Measurements from ENCODE around the gene GCNA. TPM values are rescaled to one million over a fixed set of nuclear protein-coding genes. Genes with fewer than 3 reads are reported as not detected.
"Not testable (repeated sequence)": the region's sequence is repeated elsewhere in the genome, so short reads cannot be mapped to it uniquely, and the experiment has no call there.

GCNA gene
- total RNA-seq, 2 donors from 2014 or later = 1.2 to 1.3 TPM

GRCh38 chrX:71573590-71573989, 4.6 kb upstream of the GCNA start:
- no peaks in the 10 kb centered on the region for H3K9me3 ChIP-seq (ENCODE audit: control insufficient read depth, low read length, poor library complexity, severe bottlenecking)
- ATAC-seq = no peak

GRCh38 chrX:71577682-71578081, 555 bp upstream of the GCNA start:
- ATAC-seq = no peak
- peaks cover 3% of the 10 kb centered on the region for H3K4me1 Mint-ChIP-seq
- no peaks in the 10 kb centered on the region for H3K36me3 Mint-ChIP-seq (ENCODE audit: low read depth)
- H3K9me3 ChIP-seq (ENCODE audit: control insufficient read depth, low read length, poor library complexity, severe bottlenecking) = no peaks in the 10 kb centered on the region
- H3K4me3 Mint-ChIP-seq = no peak overlapping the region
- no peak for DNase-seq
- no peak overlapping the region for H3K27ac Mint-ChIP-seq
- no peaks in the 10 kb centered on the region for H3K27me3 Mint-ChIP-seq

More at GRCh38 chrX:71573590-71573989, 4.6 kb upstream of the GCNA start:
- no peak overlapping the region for H3K27ac Mint-ChIP-seq
- peaks cover 2% of the 10 kb centered on the region for H3K4me1 Mint-ChIP-seq
- H3K36me3 Mint-ChIP-seq (ENCODE audit: low read depth) = no peaks in the 10 kb centered on the region
- H3K27me3 Mint-ChIP-seq = no peaks in the 10 kb centered on the region
- no peak overlapping the region for H3K4me3 Mint-ChIP-seq
- DNase-seq = no peak

GRCh38 chrX:71579136-71579989, 1.1 kb downstream of the GCNA start:
- Mint-ChIP-seq H3K4me1 (peaks cover 4% of the 10 kb centered on the region), H3K4me3 (peak overlapping the region; percentile 31), H3K27ac (peak overlapping the region; percentile 66), H3K36me3 (ENCODE audit: low read depth) (no peaks in the 10 kb centered on the region), H3K27me3 (no peaks in the 10 kb centered on the region)
- no peaks in the 10 kb centered on the region for H3K9me3 ChIP-seq (ENCODE audit: control insufficient read depth, low read length, poor library complexity, severe bottlenecking)
- DNase-seq (no peak), ATAC-seq (no peak)

- no peaks in the 10 kb centered on the region for H3K27me3 Mint-ChIP-seq
- H3K27ac Mint-ChIP-seq = no peak overlapping the region
- peaks cover 4% of the 10 kb centered on the region for H3K4me1 Mint-ChIP-seq
- ATAC-seq (no peak), DNase-seq (no peak)
- no peaks in the 10 kb centered on the region for H3K36me3 Mint-ChIP-seq (ENCODE audit: low read depth)
- no peaks in the 10 kb centered on the region for H3K9me3 ChIP-seq (ENCODE audit: control insufficient read depth, low read length, poor library complexity, severe bottlenecking)
- H3K4me3 Mint-ChIP-seq = peak overlapping the region; percentile 31
These were observed 1.7 kb downstream of the GCNA start for GRCh38 chrX:71579990-71580380.

GRCh38 chrX:71581210-71581609, 3.0 kb downstream of the GCNA start:
- H3K36me3 Mint-ChIP-seq (ENCODE audit: low read depth) = no peaks in the 10 kb centered on the region
- DNase-seq = no peak
- no peak overlapping the region for H3K27ac Mint-ChIP-seq

GRCh38 chrX:71586929-71587328, 8.7 kb downstream of the GCNA start:
- no peak overlapping the region for H3K4me3 Mint-ChIP-seq
- H3K27ac Mint-ChIP-seq = peak overlapping the region; percentile 68
- ATAC-seq = no peak
- no peaks in the 10 kb centered on the region for H3K36me3 Mint-ChIP-seq (ENCODE audit: low read depth)
- no peak for DNase-seq
- H3K9me3 ChIP-seq (ENCODE audit: control insufficient read depth, low read length, poor library complexity, severe bottlenecking) = no peaks in the 10 kb centered on the region
- H3K27me3 Mint-ChIP-seq = no peaks in the 10 kb centered on the region
- peaks cover 5% of the 10 kb centered on the region for H3K4me1 Mint-ChIP-seq

More at GRCh38 chrX:71581210-71581609, 3.0 kb downstream of the GCNA start:
- no peak overlapping the region for H3K4me3 Mint-ChIP-seq
- H3K4me1 Mint-ChIP-seq = peaks cover 5% of the 10 kb centered on the region
- no peaks in the 10 kb centered on the region for H3K9me3 ChIP-seq (ENCODE audit: control insufficient read depth, low read length, poor library complexity, severe bottlenecking)
- no peaks in the 10 kb centered on the region for H3K27me3 Mint-ChIP-seq
- no peak for ATAC-seq

- H3K27me3 Mint-ChIP-seq; H3K4me3 Mint-ChIP-seq; H3K4me1 Mint-ChIP-seq; H3K27ac Mint-ChIP-seq; DNase-seq; H3K36me3 Mint-ChIP-seq (ENCODE audit: low read depth); H3K9me3 ChIP-seq (ENCODE audit: control insufficient read depth, low read length, poor library complexity, severe bottlenecking); ATAC-seq: not testable (repeated sequence)
These were observed 15.0 kb downstream of the GCNA start for GRCh38 chrX:71593210-71593609.

GRCh38 chrX:71599965-71600364, 21.7 kb downstream of the GCNA start:
- peaks cover 6% of the 10 kb centered on the region for H3K9me3 ChIP-seq (ENCODE audit: control insufficient read depth, low read length, poor library complexity, severe bottlenecking)
- Mint-ChIP-seq H3K27ac (no peak overlapping the region), H3K4me3 (no peak overlapping the region), H3K27me3 (no peaks in the 10 kb centered on the region), H3K36me3 (ENCODE audit: low read depth) (peaks cover 11% of the 10 kb centered on the region), H3K4me1 (peaks cover 2% of the 10 kb centered on the region)
- DNase-seq = no peak
- no peak for ATAC-seq

GRCh38 chrX:71603618-71604017, 25.4 kb downstream of the GCNA start:
- no peak for DNase-seq
- Mint-ChIP-seq H3K36me3 (ENCODE audit: low read depth) (peaks cover 6% of the 10 kb centered on the region), H3K27ac (peak overlapping the region; percentile 2), H3K27me3 (no peaks in the 10 kb centered on the region), H3K4me1 (peaks cover 21% of the 10 kb centered on the region), H3K4me3 (no peak overlapping the region)
- H3K9me3 ChIP-seq (ENCODE audit: control insufficient read depth, low read length, poor library complexity, severe bottlenecking) = peaks cover 6% of the 10 kb centered on the region
- no peak for ATAC-seq

GRCh38 chrX:71604141-71604540, 25.9 kb downstream of the GCNA start:
- Mint-ChIP-seq H3K4me3 (no peak overlapping the region), H3K4me1 (peaks cover 26% of the 10 kb centered on the region), H3K27ac (peak overlapping the region; percentile 2), H3K27me3 (no peaks in the 10 kb centered on the region), H3K36me3 (ENCODE audit: low read depth) (peaks cover 6% of the 10 kb centered on the region)
- no peak for DNase-seq
- H3K9me3 ChIP-seq (ENCODE audit: control insufficient read depth, low read length, poor library complexity, severe bottlenecking) = peaks cover 6% of the 10 kb centered on the region
- ATAC-seq = no peak

- ATAC-seq (no peak), DNase-seq (no peak)
- Mint-ChIP-seq H3K4me3 (no peak overlapping the region), H3K4me1 (peaks cover 31% of the 10 kb centered on the region), H3K27ac (peak overlapping the region; percentile 51), H3K27me3 (no peaks in the 10 kb centered on the region), H3K36me3 (ENCODE audit: low read depth) (peaks cover 6% of the 10 kb centered on the region)
- peaks cover 6% of the 10 kb centered on the region for H3K9me3 ChIP-seq (ENCODE audit: control insufficient read depth, low read length, poor library complexity, severe bottlenecking)
These were observed 26.7 kb downstream of the GCNA start for GRCh38 chrX:71604796-71605568.

- DNase-seq (no peak), ATAC-seq (peak; percentile 75)
- peaks cover 6% of the 10 kb centered on the region for H3K9me3 ChIP-seq (ENCODE audit: control insufficient read depth, low read length, poor library complexity, severe bottlenecking)
- Mint-ChIP-seq H3K27ac (peak overlapping the region; percentile 86), H3K4me3 (no peak overlapping the region), H3K4me1 (peaks cover 31% of the 10 kb centered on the region), H3K36me3 (ENCODE audit: low read depth) (peaks cover 9% of the 10 kb centered on the region), H3K27me3 (no peaks in the 10 kb centered on the region)
These were observed 28.4 kb downstream of the GCNA start for GRCh38 chrX:71606536-71607216.

- no peak for DNase-seq
- peaks cover 6% of the 10 kb centered on the region for H3K9me3 ChIP-seq (ENCODE audit: control insufficient read depth, low read length, poor library complexity, severe bottlenecking)
- H3K27ac Mint-ChIP-seq = peak overlapping the region; percentile 86
- no peaks in the 10 kb centered on the region for H3K27me3 Mint-ChIP-seq
- peak overlapping the region; percentile 45 for H3K4me3 Mint-ChIP-seq
- no peak for ATAC-seq
- peaks cover 31% of the 10 kb centered on the region for H3K4me1 Mint-ChIP-seq
- peaks cover 9% of the 10 kb centered on the region for H3K36me3 Mint-ChIP-seq (ENCODE audit: low read depth)
These were observed 29.3 kb downstream of the GCNA start for GRCh38 chrX:71607488-71607887.

Data from T-helper 17 cell (primary cell).